ENCODE results near the gene BET1L.

DNA sequence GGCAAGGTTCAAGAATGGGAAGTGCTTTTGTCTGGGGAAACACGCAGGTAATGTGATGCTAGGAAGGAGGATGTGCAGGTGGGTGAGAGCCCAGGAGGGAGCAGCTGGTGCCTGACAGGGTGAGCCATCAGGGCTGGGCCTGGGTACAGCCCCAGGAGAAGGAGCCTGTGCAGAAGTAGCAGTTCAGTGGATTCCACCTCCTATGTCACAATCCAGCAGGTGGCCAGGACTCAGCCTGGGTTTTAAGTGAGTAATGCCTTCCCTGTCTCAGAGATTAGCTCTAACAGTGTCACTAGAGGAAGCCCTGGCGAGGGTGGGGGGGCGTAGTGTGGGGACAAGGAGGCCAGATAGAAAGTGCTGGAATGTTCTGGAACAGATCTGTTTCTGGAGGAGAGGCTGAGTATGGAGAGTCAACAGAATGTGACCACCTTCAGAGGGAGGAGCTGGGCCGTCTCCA, 8.4 kb upstream of the BET1L start:
- TF ChIP-seq, protein P1, sequence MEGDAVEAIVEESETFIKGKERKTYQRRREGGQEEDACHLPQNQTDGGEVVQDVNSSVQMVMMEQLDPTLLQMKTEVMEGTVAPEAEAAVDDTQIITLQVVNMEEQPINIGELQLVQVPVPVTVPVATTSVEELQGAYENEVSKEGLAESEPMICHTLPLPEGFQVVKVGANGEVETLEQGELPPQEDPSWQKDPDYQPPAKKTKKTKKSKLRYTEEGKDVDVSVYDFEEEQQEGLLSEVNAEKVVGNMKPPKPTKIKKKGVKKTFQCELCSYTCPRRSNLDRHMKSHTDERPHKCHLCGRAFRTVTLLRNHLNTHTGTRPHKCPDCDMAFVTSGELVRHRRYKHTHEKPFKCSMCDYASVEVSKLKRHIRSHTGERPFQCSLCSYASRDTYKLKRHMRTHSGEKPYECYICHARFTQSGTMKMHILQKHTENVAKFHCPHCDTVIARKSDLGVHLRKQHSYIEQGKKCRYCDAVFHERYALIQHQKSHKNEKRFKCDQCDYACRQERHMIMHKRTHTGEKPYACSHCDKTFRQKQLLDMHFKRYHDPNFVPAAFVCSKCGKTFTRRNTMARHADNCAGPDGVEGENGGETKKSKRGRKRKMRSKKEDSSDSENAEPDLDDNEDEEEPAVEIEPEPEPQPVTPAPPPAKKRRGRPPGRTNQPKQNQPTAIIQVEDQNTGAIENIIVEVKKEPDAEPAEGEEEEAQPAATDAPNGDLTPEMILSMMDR (IDR thresholded peaks at IDR 0.05): no peak
- no peak for TF ChIP-seq GABPA (IDR thresholded peaks at IDR 0.05; ENCODE audit: low read depth)
- TF ChIP-seq, protein P2, sequence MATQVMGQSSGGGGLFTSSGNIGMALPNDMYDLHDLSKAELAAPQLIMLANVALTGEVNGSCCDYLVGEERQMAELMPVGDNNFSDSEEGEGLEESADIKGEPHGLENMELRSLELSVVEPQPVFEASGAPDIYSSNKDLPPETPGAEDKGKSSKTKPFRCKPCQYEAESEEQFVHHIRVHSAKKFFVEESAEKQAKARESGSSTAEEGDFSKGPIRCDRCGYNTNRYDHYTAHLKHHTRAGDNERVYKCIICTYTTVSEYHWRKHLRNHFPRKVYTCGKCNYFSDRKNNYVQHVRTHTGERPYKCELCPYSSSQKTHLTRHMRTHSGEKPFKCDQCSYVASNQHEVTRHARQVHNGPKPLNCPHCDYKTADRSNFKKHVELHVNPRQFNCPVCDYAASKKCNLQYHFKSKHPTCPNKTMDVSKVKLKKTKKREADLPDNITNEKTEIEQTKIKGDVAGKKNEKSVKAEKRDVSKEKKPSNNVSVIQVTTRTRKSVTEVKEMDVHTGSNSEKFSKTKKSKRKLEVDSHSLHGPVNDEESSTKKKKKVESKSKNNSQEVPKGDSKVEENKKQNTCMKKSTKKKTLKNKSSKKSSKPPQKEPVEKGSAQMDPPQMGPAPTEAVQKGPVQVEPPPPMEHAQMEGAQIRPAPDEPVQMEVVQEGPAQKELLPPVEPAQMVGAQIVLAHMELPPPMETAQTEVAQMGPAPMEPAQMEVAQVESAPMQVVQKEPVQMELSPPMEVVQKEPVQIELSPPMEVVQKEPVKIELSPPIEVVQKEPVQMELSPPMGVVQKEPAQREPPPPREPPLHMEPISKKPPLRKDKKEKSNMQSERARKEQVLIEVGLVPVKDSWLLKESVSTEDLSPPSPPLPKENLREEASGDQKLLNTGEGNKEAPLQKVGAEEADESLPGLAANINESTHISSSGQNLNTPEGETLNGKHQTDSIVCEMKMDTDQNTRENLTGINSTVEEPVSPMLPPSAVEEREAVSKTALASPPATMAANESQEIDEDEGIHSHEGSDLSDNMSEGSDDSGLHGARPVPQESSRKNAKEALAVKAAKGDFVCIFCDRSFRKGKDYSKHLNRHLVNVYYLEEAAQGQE (IDR thresholded peaks at IDR 0.05; ENCODE audit: low read depth, low read length): no peak
